ENCODE data around the gene GRIN2D.
A peak's percentile ranks its signal among the peaks of the same experiment; 100 is the strongest.

Gene GRIN2D

DNA sequence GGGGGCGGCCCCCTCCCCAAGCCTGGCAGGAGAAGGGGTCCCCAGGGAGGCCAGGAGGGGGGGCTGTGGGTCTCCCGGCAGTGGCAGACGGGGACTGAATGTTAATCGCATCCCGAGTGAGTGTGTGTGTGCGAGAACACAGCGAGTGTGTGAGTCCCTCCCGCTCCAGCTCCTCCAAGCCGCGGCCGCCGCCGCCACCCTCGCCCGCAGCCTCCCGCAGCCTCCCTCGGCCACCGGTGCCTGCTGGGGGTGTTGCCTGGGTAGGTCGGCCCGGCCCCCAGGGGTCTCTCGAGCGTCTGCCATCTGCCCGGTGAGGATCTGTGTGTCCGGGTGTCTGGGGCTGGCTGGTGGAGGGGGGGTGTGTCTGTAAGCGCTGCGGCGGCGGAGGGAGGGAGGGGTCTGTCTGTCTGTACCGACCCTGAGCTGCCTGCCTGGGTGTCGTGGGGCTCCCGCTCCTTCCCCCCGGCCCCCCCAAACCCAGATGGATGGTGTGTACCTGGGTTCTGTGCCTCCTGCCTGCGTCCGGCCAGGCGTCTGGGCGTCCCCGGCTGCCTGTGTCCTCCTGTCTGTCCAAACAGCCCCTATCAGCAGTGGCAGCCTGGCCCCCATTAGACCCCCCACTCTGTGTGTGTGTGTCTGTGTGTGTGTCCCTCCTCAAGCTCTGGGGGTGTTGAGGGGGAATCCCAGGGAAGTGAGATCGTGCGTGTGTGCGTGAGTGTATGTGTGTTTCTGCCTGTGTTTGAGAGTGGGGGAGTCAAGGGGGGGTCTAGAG, at the start of gene GRIN2D:
TSS of gene GRIN2D (plus strand) at position 110 of the 772 bp plus-strand sequence. CDS start 4,725 bp downstream, outside the sequence.
- DNase-seq (ENCODE audit: low read depth in 2 of 2, low spot score in 1 of 2), result no peak

GRCh38 chr19:48344892-48345291, 48.6 kb upstream of the GRIN2D start:
- DNase-seq (ENCODE audit: low read depth in 2 of 2, low spot score in 1 of 2), result no peak

DNA sequence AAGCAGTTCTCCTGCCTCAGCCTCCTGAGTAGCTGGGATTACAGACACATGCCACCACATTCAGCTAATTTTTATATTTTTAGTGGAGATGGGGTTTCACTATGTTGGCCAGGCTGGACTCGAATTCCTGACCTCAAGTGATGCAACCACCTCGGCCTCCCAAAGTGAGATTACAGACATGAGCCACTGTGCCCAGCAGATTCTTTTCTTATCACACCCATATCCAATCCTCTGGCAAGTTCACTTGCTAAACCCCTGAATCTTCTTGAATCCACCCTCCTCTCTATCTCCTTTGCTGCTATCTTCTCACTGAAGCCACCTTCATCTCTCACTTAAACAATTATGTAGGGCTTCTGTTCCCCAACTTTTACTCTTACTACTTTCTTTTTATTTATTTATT, 47.3 kb upstream of the GRIN2D start:
- no peak for DNase-seq (ENCODE audit: low read depth in 2 of 2, low spot score in 1 of 2)

DNA sequence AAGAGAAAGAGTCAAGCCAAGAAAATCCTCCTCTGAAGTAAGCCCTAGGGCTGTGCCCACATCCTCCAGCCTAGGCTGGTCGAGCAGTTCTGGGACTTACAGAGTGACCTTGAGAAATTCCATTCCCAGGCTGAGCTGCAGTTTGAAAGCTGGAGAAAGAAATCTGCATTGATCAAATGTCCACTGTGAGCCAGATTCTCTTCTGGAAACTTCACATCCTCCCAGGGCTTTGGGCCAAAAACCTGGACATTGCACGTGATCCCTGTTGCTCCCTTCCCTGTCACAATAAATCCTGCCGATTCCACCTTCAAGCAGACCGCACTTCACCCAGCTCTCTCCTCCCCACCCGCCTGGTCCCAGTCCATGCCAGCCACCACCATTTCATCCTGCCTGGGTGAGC, 45.4 kb upstream of the GRIN2D start:
- no peak for DNase-seq (ENCODE audit: low read depth in 2 of 2, low spot score in 1 of 2)

- no peak for DNase-seq (ENCODE audit: low read depth in 2 of 2, low spot score in 1 of 2)
These were observed 44.7 kb upstream of the GRIN2D start for GRCh38 chr19:48348737-48349136.

DNA sequence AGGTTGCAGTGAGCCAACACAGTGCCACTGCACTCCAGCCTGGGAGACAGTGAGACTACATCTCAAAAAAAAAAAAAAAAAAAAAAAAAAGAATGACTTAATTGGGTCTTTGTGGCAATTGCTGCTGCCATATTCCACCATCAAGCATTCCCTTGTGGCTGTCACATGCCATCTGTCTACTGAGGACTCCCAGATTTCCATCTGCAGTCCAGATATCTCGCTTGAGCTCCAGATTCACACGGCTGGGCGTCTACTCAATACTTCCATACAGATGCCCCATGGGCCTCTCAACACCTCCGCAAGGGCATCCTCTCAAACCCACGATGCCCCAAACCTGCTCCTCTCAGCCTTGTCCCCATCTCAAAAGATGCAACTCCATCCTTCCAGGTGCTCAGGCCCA, 42.6 kb upstream of the GRIN2D start:
- DNase-seq (ENCODE audit: low read depth in 2 of 2, low spot score in 1 of 2), result no peak

DNA sequence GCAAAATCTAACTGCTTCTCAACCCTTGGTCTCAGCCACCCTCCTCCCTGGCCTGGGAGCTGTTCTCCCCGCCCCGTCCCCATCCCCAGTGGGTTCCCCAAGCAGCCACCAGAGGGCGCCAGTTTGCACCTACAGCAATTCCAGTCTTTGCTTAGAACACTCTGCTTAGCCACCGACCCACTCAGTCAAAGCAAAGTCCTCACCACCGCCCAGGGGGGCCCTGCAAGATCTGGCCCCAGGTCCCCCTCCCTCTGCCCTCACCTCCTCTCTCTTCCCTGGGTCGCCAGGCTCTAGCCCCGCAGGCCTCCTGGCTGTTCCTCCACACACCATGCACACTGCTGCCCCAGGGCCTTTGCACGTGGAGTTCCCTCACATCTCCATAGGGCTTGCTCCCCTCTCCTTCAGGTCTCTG, 42.1 kb upstream of the GRIN2D start:
- DNase-seq (ENCODE audit: low read depth in 2 of 2, low spot score in 1 of 2), result peak; percentile 67 to 68

DNA sequence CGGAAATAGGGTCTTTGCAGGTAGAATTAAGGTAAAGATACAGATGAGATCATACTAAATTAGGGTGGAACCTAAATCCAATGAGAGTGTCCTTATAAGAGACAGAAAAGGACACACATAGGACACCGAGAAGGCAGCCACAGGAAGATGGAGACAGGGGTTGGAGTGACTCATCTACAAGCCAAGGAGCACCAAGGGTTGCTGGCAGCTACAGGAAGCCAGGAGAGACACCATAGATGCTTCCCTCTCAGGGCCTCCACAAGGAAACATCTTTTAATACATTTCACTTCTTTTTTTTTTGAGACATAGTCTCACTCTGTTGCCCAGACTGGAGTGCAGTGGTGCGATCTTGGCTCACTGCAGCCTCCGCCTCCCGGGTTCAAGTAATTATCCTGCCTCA, 39.8 kb upstream of the GRIN2D start:
- DNase-seq (ENCODE audit: low read depth in 2 of 2, low spot score in 1 of 2), result no peak

GRCh38 chr19:48354332-48354992, 39.0 kb upstream of the GRIN2D start:
- no peak for DNase-seq (ENCODE audit: low read depth in 2 of 2, low spot score in 1 of 2)

- no peak for DNase-seq (ENCODE audit: low read depth in 2 of 2, low spot score in 1 of 2)
These were observed 38.0 kb upstream of the GRIN2D start for GRCh38 chr19:48355365-48355954.

DNA sequence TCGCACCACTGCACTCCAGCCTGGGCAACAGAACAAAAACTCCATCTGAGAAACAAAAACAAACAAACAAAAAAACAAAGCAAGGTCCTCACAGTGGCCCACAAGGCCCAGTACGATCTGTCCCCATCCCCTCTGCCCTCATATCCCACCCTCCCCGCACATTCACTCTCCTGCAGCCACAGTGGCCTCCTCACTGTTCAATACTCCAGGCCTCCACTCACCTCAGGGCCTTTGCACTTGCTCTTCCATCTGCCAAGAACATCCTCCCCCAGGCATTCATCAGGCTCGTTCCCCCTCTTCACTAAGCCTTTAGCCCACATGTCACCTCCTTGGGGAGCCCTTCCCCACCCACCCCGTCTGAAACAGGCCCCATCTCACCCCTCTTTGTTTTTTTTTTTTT, 34.3 kb upstream of the GRIN2D start:
- DNase-seq (ENCODE audit: low read depth in 2 of 2, low spot score in 1 of 2), result no peak

GRCh38 chr19:48361912-48362311, 31.6 kb upstream of the GRIN2D start:
- DNase-seq (ENCODE audit: low read depth in 2 of 2, low spot score in 1 of 2), result no peak

GRCh38 chr19:48362716-48363499, 30.6 kb upstream of the GRIN2D start:
- peak; percentile 56 to 77 for DNase-seq (ENCODE audit: low read depth in 2 of 2, low spot score in 1 of 2)

DNA sequence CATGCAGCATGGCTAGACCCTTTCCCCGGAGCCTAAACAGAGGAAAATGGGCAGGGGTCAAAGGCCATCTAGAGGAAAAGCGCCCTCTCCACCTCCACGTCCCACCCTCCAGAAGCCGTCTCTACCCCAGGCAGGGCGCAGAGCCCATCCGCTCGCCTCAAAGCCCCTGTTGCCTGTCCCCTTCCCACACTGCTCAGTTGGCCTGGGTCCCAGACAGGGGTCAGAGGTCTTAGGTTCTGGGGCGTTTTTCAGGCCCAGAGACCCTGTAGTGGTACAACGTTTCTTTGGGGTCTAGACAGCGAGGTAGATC, 30.0 kb upstream of the GRIN2D start:
- DNase-seq (ENCODE audit: low read depth in 2 of 2, low spot score in 1 of 2), result peak in 1 of 2 donors; percentile 13

- peak; percentile 89 to 96 for DNase-seq (ENCODE audit: low read depth in 2 of 2, low spot score in 1 of 2)
These were observed 29.5 kb upstream of the GRIN2D start, which contains the start of the genes SYNGR4 and TMEM143 for GRCh38 chr19:48363810-48364597. Gene SYNGR4 (plus strand): TSS chr19:48364367. CDS start chr19:48365843, 1,476 bp downstream. Gene TMEM143 (minus strand): TSS chr19:48363940. CDS start chr19:48363920, 20 bp downstream.

- no peak for DNase-seq (ENCODE audit: low read depth in 2 of 2, low spot score in 1 of 2)
These were observed 28.7 kb upstream of the GRIN2D start for GRCh38 chr19:48364598-48365348.

GRCh38 chr19:48365602-48366001, 27.9 kb upstream of the GRIN2D start:
- DNase-seq (ENCODE audit: low read depth in 2 of 2, low spot score in 1 of 2), result no peak

DNA sequence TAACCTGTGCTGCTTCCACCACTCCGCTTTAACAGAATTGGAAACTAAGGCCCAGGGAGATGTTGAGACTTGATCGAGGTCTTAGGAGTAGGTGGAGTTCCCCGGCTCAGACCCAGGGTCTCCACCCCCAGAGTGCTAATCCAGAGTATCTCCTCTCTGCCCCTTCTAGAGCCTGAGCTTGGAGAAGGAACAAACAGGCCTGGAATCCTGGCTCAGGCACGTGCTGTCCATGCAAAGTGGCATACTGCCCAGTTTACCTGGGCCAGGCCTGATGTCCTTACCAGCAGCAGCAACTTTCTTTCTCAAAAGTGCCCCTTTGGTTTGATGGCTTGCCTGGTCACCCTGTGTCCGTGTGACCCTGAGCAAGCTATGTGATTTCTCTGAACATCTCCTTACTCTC, 25.6 kb upstream of the GRIN2D start:
- DNase-seq (ENCODE audit: low read depth in 2 of 2, low spot score in 1 of 2), result no peak

GRCh38 chr19:48368936-48369335, 24.5 kb upstream of the GRIN2D start:
- DNase-seq (ENCODE audit: low read depth in 2 of 2, low spot score in 1 of 2), result no peak

DNA sequence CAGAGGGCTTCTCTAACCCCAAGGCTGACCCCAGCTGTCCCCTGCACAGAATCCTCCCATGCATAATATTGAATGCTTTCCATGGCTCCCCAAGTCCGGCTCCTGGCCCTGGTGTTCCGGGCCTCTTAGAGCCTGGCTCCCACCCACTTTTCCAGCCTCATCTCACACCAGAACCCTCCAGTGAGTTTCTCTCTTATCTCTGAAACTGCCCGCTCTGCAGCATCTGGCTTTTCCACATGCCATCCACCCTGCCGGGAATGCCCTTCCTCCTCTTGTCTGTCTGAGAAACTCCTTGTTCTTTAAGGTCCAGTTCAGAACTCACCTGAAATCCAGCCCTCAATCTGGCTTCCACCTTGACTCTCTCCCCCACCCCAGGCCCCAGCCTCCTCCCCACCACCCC, 22.5 kb upstream of the GRIN2D start:
- DNase-seq (ENCODE audit: low read depth in 2 of 2, low spot score in 1 of 2), result no peak
